Measurements from ENCODE around the gene DHH.

Gene DHH

DNA sequence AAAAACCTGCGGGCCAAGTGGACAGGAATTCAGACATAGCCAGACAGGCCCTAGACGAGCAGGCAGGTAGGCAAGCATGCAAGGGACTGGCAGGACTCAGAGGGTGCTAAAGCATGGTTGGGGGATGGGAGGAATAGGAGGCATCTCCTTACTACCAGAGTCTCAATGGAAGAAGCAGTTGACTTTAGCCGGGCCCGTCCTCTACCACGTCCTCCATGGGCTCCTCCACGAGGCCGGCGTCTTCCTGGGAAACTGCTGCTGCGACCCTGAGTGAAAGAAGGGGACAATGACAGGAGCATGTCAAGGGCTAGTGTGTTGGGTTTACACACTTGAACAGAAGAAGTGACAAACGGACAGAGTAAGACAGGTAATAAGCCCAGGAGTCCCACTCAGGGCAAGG, 45.6 kb downstream of the DHH start:
- no peak for DNase-seq

DNA sequence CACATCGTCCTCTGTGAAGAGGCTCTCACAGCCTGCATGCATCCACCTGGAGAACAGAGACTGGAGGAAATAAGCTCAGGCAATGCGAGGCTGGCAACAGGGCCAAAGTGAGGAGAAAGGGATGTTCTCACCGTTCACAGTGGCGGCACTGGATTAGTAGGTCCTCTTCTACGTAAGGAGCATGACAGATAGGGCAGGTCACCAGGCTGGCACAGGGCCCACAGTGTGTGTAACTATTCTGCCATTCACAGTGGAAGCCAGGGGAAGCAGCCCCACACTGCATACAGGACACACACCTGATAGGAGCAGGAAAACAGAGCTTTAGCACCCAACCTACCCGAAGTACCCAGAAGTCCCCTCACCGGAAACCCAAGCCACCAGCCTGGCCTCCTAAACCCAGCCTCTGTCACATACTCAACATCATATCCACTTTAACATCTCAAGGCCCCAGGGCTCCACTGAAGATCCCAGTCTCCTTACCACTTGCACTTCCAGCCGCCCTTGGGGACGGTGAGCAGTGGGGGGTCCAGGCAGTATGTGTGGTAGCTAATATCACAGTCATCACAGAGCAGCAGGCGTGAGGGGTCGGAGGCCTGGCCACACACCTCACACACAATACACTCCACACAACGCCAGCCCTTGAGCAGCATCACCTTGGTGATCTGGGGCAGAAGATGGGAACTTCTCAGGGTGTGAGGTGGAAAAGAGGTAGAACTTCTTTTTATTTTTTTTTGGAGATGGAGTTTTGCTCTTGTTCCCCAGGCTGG, 48.3 kb downstream of the DHH start:
- no peak for DNase-seq

DNA sequence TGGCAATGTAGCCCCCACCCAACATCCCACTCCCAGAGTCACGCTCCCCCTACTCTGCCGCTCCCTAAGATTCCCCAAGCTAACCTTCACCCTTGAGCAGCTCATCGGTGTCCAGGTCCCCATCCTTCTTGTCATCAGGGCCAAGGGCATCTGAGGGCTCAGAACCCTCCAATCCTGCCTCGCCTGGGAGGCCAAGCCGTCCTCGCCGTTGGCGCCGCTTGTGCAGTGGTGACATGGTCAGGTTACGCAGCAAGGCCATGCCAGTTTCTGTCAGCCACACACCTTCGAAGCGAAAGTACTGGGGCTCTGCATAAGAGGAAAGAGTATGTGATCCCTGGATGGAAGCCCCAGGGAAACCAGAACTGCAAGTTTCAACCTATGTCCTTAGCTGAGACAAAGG, 49.9 kb downstream of the DHH start:
- DNase-seq = no peak

DNA sequence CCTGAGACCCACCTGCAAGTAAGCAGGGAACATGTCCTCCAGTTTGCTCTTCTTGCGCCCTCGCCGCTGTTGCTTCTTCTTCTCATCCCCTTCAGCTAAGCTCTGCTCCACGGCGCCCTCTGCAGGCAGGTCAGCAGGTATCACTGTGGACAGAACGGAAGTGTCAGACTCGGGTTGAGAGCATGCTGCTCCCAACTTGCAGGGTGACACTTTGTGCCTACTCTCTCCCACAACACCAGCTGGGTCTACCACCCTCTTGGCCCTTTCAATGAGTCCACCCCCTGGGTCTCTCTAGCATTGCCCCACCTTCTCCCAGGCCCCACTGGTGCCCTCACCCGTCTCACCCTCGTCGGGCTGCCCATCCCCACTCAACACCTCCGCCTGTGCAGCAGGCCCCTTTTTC, 50.7 kb downstream of the DHH start:
- DNase-seq = peak; percentile 1

DNA sequence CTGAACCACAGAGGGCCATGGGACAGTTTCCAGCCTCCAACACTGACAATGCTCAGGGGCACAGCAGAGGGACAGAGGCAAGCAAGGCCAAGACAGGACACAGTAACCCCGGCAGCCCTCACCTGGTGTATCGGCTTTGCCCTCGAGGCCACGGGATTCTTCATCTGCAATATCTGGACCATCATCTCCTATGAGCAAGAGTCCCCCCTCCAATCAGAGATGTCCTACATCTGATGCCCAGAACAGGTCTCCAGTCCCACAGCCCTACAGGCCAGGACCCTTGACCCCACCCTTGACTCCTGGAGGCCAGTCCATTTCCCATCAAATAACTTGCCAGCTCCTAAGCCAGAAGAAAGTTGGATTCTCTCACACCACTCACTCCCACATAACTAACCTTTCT, 51.4 kb downstream of the DHH start:
- no peak for DNase-seq

DNA sequence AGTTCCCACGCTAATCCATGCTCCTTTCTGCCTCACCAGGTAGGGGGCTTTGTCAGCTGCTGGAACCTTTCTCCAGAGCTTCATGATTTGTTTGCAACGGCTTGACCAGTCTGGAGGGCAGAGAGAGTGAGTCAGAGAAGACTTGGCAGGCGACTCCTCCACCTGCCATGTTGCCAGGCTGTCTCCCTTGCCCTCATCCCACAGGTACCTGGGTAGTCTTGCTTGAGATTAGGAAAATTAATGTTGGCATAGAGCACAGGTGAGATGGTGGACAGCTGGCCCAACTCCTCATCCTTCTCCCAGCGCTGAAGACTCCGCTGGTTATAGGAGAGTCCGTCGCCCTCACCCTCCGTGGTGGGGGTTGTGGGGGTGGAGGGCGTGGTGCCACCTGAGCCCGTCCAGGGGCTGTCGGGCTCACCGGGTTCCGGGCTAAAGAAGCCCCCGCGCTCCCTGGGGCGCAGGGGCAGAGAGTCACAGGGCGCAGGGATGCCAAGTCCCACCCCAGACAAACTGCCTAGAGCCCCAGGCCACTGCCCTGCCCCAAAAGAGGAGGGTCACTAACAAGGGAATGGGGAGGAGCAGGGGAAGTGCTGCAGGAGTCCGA, 52.6 kb downstream of the DHH start:
- DNase-seq = no peak

DNA sequence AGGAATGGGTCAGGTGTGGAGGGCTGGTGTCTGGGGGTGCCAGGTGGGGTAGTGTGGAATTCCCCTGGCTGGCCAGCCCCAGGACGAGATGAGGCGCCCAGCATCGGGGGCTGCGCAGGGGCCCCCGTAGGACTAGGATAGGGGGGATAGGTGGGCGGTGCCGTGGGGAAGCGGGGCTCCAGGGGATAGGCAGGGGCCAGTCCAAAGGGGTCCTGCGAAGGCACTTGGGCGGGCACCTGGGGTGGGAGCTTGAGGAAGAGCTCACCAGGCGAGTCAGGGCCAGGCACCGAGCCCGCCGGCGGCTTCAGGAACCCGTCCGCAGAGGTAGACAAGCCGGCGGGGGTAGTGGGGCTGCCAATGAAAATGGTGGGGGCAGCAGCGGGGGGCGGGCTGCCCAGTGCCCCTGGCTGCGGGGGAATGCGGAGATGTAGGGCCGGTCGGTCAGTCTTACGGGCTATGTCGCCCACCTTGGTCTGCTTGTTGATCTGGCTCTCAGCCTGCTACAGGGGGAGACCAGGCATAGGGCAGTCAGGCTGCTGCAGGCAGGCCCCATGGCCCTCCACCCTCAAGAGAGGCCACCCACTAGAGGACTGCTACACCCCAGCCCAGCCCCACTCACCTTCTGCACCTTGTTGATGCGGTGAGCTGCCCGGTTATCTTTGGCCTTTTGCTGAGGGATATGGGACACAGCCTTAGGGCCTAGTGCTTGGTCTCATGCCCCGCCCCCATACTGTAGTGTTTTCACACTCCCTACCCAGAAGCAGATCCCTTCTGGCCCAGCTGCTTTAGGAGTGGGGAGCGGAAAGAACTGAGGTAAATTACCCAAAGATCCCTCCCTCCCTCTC, 53.3 kb downstream of the DHH start:
- no peak for DNase-seq

DNA sequence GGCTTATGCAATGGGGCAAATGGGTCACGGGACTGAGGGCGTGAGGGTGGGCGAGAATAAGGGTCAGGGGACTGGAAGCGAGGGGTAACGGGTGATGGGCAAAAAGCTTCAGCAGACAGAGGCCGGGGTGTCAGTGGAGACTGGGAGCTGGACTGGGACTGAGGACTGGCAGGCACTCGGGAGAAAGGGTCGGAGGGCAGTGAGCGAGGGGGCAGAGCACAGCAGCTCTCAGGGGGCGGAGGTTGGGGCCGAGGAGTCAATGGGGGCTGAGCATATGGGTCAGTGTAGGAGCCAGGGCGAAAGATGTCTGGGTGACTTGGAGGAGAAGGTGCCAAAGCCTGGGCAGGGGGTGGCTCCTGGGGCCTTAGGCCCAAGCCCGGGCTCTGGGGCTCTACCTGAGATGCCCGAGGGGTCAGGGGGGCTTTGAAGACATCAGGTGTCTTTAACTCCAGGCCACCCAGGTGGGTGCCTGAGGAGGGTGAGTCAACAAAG, 54.2 kb downstream of the DHH start:
- DNase-seq = no peak

DNA sequence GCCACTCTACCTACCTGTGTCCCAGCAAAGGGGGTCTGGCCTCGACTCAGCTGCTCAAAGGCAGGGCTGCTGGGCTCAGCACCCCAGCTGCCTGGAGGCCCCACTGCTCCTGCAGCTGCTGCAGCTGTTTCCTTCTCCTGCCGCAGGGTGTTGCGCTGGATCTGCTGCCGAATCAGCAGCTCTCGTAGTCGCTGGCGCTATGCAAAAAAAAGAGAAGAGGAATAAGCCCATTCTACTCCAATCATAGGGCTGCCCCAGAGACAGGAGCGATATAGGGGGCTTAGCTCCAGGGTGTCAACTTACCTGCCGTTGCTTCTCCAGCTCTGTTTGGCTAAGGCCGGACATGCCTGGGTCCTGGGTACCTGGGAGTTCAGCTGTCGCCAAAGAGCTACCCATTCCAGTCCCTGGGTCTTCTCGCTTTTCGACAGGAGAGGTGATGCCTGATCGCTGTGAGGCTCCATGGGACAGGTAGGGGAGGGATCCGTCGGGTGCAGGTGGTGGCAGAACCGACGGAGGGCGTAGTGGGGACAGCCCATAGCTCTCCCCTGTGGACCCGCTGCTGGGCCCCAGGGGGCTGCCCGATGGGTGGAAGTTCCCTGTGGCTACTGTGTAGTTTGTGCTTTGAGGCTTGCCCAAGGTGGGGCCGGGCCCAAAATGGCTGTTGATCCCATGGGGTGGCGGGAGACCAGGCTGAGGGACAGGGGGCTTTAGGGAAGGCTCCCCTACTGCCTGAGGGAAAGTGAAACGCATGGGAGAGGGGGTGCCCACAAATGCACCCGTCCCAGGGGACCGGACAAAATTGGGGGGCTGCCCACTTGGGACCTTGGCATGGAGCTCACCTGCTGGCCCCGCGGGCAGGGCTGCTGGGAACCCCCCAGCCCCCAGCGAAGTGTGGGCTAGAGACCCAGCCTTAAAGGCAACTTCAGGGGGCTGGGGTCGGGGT, 54.9 kb downstream of the DHH start:
- DNase-seq = no peak

DNA sequence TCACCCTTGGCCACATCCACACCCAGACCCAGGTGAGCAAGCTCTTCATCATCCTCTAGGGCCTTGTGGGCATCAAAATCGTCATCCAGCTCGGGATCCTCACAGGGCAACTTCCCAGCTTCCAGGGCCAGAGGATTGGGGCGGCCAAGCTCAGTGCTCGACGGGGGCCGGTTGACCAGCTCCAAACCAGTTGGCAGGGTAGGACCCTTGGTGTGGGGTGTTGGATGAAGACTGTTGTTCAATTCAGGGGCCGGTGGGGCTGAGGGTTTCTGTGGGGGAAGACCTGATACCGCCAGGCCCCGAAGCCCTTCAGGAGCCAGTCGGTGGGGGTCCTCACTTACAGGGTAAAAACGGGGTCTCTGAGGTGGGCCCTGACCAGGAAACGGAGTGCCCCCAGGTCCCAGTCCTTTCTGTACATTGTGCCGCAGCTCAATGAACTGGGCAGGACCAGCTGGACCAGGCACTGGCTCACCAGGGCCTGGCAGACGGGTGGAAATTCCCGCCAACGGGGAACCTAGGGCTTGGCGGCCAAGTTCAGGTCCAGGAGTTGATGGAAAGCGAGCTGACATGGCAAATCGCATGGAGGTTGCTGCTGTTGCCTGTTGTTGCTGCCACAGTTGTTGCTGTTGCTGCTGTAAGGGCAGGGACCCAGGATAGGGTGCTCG, 56.2 kb downstream of the DHH start:
- no peak for DNase-seq

DNA sequence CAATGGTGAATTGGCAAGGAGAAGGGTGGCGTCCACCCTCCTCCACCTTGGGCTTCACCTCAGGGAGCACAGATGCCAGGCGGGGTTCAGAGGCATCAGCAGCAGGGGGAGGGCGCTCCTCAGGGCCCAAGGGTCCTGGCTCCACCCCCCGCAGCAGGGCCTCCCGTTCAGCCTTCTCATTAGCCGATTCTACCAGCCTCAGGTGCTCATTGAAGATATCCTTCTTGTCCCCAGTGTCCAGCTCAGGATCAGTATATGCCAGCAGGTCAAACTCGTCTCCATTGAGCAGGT, 56.7 kb downstream of the DHH start:
- DNase-seq = no peak

DNA sequence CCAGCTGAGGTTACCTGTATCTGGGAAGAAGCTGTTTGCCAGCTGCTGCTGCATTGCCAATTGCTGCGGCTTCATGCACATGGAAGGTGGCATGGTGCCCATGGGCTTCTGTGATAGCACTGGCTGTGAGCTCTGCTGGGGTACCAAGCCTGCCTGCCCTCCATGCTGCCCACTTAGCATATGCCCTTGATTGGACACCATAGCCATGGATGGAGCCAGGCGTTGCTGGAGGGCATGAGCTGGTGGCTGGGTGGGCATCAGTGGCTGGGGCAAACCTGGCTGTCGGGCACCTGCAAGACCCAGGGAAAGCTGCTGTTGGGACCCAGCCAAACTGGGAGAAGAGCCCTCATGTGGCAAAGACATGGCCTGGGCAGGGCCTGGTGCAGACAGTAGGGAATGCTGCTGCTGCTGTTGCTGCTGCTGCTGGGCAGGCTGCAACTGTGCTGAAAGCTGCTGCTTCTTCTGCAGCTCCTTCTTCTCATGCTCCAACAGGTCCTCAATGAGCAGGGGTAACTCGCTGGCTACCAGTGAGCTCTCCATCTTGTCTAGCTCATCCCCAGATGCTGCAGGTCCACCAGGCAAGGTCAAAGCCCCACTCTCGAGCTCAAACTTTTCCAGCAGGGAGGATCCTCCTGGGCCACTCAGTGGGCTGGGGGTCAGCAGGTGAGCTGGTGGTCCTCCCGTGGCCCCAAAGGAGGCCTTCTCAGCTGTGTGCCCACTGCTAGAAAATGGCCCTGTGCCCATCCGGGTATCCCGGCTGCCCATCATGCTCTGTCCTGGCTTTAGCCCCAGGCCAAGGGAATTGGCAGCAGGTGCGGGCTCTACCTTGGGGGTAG, 57.3 kb downstream of the DHH start:
- DNase-seq = no peak
